ENCODE data around the gene SORBS1.

The SORBS1 gene

DNA sequence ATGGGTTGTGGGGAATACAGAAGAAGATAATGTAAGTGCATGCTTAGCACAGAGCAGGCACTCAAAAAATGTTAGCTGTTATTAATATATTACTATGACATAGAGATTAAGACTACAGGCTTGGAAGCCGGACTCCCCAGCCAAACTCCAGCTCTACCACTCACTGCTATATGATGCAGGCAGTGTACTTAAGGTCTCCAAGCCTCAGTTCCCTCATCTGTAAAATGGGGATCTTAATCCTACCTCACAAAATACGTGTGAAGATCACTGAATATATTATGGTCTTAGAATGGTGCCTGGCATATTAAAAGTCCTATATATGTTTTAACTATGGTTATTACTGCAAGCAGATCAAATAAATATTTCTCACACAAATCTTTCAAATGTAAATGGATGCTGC, 275.6 kb downstream of the SORBS1 start:
- no peak for DNase-seq
- Histone ChIP-seq H4K20me1 (ENCODE audit: insufficient read depth, low read length) (no peaks in the 10 kb centered on the region), H2AFZ (ENCODE audit: low read length) (no peak overlapping the region), H3K27me3 (replicated peaks; ENCODE audit: insufficient read depth, low read length) (no peaks in the 10 kb centered on the region), H3K79me2 (ENCODE audit: low read length) (peaks cover 98% of the 10 kb centered on the region), H3K4me1 (ENCODE audit: low read length) (peaks cover 15% of the 10 kb centered on the region), H3K4me3 (ENCODE audit: low read length) (no peak overlapping the region), H3K9ac (ENCODE audit: low read length) (no peak overlapping the region), H3K4me2 (ENCODE audit: low read depth, low read length) (no peak overlapping the region), H3F3A (ENCODE audit: insufficient read depth, low read length) (0 out of 2 replicates have a peak, but pooled peaks cover 2% of the 10 kb centered on the region), H3K9me2 (replicated peaks; ENCODE audit: insufficient read depth, low read length) (no peaks in the 10 kb centered on the region), H3K36me3 (replicated peaks; ENCODE audit: insufficient read depth, low read length) (no peaks in the 10 kb centered on the region), H3K27ac (ENCODE audit: low read length) (no peak overlapping the region), H3K9me3 (replicated peaks; ENCODE audit: insufficient read depth, low read length) (no peaks in the 10 kb centered on the region)
- no peak for TF ChIP-seq EZH2phosphoT487 (IDR thresholded peaks at IDR 0.05; ENCODE audit: low read length)
- TF ChIP-seq EZH2 (optimal IDR thresholded peaks at IDR 0.05; ENCODE audit: low read depth, low read length) = no peak
- TF ChIP-seq, protein P1, sequence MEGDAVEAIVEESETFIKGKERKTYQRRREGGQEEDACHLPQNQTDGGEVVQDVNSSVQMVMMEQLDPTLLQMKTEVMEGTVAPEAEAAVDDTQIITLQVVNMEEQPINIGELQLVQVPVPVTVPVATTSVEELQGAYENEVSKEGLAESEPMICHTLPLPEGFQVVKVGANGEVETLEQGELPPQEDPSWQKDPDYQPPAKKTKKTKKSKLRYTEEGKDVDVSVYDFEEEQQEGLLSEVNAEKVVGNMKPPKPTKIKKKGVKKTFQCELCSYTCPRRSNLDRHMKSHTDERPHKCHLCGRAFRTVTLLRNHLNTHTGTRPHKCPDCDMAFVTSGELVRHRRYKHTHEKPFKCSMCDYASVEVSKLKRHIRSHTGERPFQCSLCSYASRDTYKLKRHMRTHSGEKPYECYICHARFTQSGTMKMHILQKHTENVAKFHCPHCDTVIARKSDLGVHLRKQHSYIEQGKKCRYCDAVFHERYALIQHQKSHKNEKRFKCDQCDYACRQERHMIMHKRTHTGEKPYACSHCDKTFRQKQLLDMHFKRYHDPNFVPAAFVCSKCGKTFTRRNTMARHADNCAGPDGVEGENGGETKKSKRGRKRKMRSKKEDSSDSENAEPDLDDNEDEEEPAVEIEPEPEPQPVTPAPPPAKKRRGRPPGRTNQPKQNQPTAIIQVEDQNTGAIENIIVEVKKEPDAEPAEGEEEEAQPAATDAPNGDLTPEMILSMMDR (IDR thresholded peaks at IDR 0.05; ENCODE audit: low read length) = no peak

GRCh38 chr10:95284807-95285206, 276.4 kb downstream of the SORBS1 start:
- Histone ChIP-seq H3K27me3 (replicated peaks; ENCODE audit: insufficient read depth, low read length) (no peaks in the 10 kb centered on the region), H3K36me3 (replicated peaks; ENCODE audit: insufficient read depth, low read length) (no peaks in the 10 kb centered on the region), H3K9ac (ENCODE audit: low read length) (no peak overlapping the region), H3K4me1 (ENCODE audit: low read length) (peaks cover 14% of the 10 kb centered on the region), H3K4me2 (ENCODE audit: low read depth, low read length) (no peak overlapping the region), H2AFZ (ENCODE audit: low read length) (no peak overlapping the region), H3K9me2 (replicated peaks; ENCODE audit: insufficient read depth, low read length) (no peaks in the 10 kb centered on the region), H4K20me1 (ENCODE audit: insufficient read depth, low read length) (no peaks in the 10 kb centered on the region), H3K27ac (ENCODE audit: low read length) (no peak overlapping the region), H3K4me3 (ENCODE audit: low read length) (no peak overlapping the region), H3K79me2 (ENCODE audit: low read length) (peaks cover 99% of the 10 kb centered on the region), H3F3A (ENCODE audit: insufficient read depth, low read length) (0 out of 2 replicates have a peak, but pooled peaks cover 2% of the 10 kb centered on the region), H3K9me3 (replicated peaks; ENCODE audit: insufficient read depth, low read length) (no peaks in the 10 kb centered on the region)
- TF ChIP-seq, protein P1 (IDR thresholded peaks at IDR 0.05; ENCODE audit: low read length) = no peak
- TF ChIP-seq EZH2 (optimal IDR thresholded peaks at IDR 0.05; ENCODE audit: low read depth, low read length) (no peak), EZH2phosphoT487 (IDR thresholded peaks at IDR 0.05; ENCODE audit: low read length) (no peak)
- DNase-seq = no peak

DNA sequence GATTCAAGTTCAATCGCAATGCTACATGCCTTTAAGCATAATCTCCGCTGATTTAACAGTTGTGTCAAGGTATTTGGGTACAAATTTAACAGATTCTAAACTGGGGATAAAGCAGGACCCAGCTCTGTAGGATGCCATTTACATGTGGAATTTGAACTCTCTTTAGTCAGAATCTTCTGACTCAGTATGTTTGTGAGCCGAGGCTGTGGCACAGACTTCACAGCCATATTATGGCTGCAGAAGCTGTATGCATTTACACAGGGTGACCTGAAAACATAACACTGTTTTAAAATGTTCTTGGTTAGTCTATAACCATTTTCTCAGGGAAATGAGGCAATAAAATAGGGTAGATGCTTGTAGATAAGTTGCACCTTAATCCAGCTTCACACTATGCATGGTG, 279.1 kb downstream of the SORBS1 start:
- no peaks in the 10 kb centered on the region; the same call in 1 of the 2 replicates for H4K20me1 ChIP-seq (ENCODE audit: insufficient read depth, low read length)
- H3K9ac ChIP-seq (ENCODE audit: low read length) = no peak overlapping the region
- H3K27me3 ChIP-seq (replicated peaks; ENCODE audit: insufficient read depth, low read length) = no peaks in the 10 kb centered on the region
- no peak for DNase-seq
- no peaks in the 10 kb centered on the region for H3K9me2 ChIP-seq (replicated peaks; ENCODE audit: insufficient read depth, low read length)
- no peak for TF ChIP-seq EZH2 (optimal IDR thresholded peaks at IDR 0.05; ENCODE audit: low read depth, low read length)
- TF ChIP-seq, protein P1 (IDR thresholded peaks at IDR 0.05; ENCODE audit: low read length) = no peak
- TF ChIP-seq EZH2phosphoT487 (IDR thresholded peaks at IDR 0.05; ENCODE audit: low read length) = no peak
- peaks cover 99% of the 10 kb centered on the region for H3K79me2 ChIP-seq (ENCODE audit: low read length)
- H2AFZ ChIP-seq (ENCODE audit: low read length) = no peak overlapping the region
- H3K36me3 ChIP-seq (replicated peaks; ENCODE audit: insufficient read depth, low read length) = no peaks in the 10 kb centered on the region
- H3F3A ChIP-seq (ENCODE audit: insufficient read depth, low read length) = no peaks in the 10 kb centered on the region
- no peak overlapping the region for H3K4me2 ChIP-seq (ENCODE audit: low read depth, low read length)
- H3K27ac ChIP-seq (ENCODE audit: low read length) = no peak overlapping the region
- no peaks in the 10 kb centered on the region for H3K9me3 ChIP-seq (replicated peaks; ENCODE audit: insufficient read depth, low read length)
- H3K4me1 ChIP-seq (ENCODE audit: low read length) = no peaks in the 10 kb centered on the region
- no peak overlapping the region for H3K4me3 ChIP-seq (ENCODE audit: low read length)
